ENCODE results near the gene LINGO3. TPM values are rescaled to one million over a fixed set of nuclear protein-coding genes. Genes with fewer than 3 reads are reported as not detected.

The LINGO3 gene
- total RNA-seq, 1 donor: not detected

DNA sequence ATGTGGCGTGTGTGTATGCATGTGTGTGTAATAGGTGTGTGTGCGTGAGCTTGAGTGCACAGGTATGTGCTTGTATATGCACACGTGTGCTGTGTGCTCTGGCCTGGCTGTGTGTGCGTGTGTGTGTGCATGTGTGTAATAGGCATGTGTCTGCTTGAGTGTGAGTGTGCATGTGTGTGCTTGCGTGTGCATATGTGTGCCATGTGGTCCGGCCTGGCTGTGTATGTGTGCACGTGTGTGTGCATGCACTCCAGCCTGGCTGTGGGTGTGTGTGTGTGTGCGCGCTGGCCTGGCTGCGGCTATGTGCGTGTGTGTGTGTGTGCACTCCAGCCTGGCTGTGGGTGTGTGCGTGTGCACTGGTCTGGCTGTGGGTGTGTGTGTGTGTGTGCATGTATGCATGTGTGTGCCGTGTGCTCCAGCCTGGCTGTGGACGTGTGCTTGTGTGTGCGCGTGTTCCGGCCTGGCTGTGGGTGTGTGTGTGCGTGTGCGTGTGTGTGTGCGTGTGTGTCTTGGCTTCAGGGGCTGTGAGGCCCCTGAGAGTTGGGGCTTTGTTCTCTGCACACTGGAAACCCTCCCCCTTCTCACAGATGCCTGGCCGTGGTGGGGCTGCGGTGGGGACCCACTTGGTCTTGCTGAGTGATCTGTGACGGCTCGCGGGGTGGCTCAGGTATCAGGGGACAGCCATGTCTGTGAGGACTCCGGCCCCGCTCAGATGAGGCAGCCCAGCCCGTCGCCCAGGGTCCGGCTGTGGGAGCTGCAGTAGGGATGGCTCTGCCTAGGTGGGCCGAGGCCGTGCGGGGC lies 28.8 kb upstream of the LINGO3 start:
- Histone ChIP-seq H3K79me2 (ENCODE audit: insufficient read depth, low read length) (peaks cover 60% of the 10 kb centered on the region), H3K27ac (ENCODE audit: low read depth, low read length) (no peak overlapping the region), H4K20me1 (ENCODE audit: insufficient read depth, low read length) (peaks cover 26% of the 10 kb centered on the region)

GRCh38 chr19:2335848-2336247 lies 27.9 kb upstream of the LINGO3 start:
- Histone ChIP-seq H3K79me2 (ENCODE audit: insufficient read depth, low read length) (peaks cover 69% of the 10 kb centered on the region), H3K27ac (ENCODE audit: low read depth, low read length) (no peak overlapping the region), H3K4me2 (ENCODE audit: insufficient read depth, low read length) (no peak overlapping the region), H3K4me3 (ENCODE audit: insufficient read depth, low read length) (no peak overlapping the region), H2AFZ (ENCODE audit: low read length) (no peak overlapping the region), H3K9me3 (ENCODE audit: low read depth, low read length) (no peaks in the 10 kb centered on the region), H3K36me3 (ENCODE audit: insufficient read depth, low read length) (no peaks in the 10 kb centered on the region), H3K27me3 (ENCODE audit: insufficient read depth, low read length) (no peaks in the 10 kb centered on the region), H4K20me1 (ENCODE audit: insufficient read depth, low read length) (peaks cover 33% of the 10 kb centered on the region), H3K4me1 (ENCODE audit: insufficient read depth, low read length) (no peaks in the 10 kb centered on the region)
- TF ChIP-seq, protein P1, sequence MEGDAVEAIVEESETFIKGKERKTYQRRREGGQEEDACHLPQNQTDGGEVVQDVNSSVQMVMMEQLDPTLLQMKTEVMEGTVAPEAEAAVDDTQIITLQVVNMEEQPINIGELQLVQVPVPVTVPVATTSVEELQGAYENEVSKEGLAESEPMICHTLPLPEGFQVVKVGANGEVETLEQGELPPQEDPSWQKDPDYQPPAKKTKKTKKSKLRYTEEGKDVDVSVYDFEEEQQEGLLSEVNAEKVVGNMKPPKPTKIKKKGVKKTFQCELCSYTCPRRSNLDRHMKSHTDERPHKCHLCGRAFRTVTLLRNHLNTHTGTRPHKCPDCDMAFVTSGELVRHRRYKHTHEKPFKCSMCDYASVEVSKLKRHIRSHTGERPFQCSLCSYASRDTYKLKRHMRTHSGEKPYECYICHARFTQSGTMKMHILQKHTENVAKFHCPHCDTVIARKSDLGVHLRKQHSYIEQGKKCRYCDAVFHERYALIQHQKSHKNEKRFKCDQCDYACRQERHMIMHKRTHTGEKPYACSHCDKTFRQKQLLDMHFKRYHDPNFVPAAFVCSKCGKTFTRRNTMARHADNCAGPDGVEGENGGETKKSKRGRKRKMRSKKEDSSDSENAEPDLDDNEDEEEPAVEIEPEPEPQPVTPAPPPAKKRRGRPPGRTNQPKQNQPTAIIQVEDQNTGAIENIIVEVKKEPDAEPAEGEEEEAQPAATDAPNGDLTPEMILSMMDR (IDR thresholded peaks at IDR 0.05; ENCODE audit: extremely low read depth, low read depth, low read length): no peak
- DNase-seq (ENCODE audit: insufficient read length, low spot score, missing footprints): no peak

More for the DNA sequence above, 28.8 kb upstream of the LINGO3 start:
- no peaks in the 10 kb centered on the region for H3K4me1 ChIP-seq (ENCODE audit: insufficient read depth, low read length)
- no peak for DNase-seq (ENCODE audit: insufficient read length, low spot score, missing footprints)
- H2AFZ ChIP-seq (ENCODE audit: low read length): no peak overlapping the region
- no peaks in the 10 kb centered on the region for H3K36me3 ChIP-seq (ENCODE audit: insufficient read depth, low read length)
- TF ChIP-seq, protein P1 (IDR thresholded peaks at IDR 0.05; ENCODE audit: extremely low read depth, low read depth, low read length): no peak
- H3K4me3 ChIP-seq (ENCODE audit: insufficient read depth, low read length): no peak overlapping the region
- no peaks in the 10 kb centered on the region for H3K27me3 ChIP-seq (ENCODE audit: insufficient read depth, low read length)
- no peaks in the 10 kb centered on the region for H3K9me3 ChIP-seq (ENCODE audit: low read depth, low read length)
- H3K4me2 ChIP-seq (ENCODE audit: insufficient read depth, low read length): no peak overlapping the region

DNA sequence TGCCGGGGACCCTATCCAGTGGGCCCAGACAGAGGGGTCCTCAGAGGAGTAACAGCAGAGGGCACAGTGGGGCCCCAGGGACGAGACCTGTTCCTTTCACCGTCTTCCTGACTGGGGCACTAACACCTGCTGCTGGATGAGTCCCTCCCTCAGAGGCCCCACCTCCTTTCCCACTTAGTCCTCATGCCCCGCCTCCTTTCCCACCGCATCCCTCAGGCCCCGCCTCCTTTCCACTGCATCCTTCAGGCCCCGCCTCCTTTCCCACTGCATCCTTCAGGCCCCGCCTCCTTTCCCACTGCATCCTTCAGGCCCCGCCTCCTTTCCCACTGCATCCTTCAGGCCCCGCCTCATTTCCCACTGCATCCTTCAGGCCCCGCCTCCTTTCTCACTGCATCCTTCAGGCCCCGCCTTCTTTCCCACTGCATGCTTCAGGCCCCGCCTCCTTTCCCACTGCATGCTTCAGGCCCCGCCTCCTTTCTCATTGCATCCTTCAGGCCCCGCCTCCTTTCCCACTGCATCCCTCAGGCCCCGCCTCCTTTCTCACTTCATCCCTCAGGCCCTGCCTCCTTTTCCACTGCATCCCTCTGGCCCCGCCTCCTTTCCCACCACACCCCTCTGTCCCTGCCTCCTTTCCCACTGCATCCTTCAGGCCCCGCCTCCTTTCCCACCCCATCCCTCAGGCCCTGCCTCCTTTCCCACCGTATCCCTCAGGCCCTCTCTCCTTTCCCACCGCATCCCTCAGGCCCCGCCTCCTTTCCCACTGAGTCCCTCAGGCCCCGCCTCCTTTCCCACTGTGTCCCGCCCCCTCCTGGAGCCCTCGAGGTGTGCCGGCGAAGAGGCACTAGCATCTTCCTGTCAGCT lies 27.3 kb upstream of the LINGO3 start:
- DNase-seq (ENCODE audit: insufficient read length, low spot score, missing footprints): no peak
- Histone ChIP-seq H3K27ac (ENCODE audit: low read depth, low read length) (no peak overlapping the region), H3K36me3 (ENCODE audit: insufficient read depth, low read length) (no peaks in the 10 kb centered on the region), H4K20me1 (ENCODE audit: insufficient read depth, low read length) (peaks cover 34% of the 10 kb centered on the region), H3K9me3 (ENCODE audit: low read depth, low read length) (no peaks in the 10 kb centered on the region), H2AFZ (ENCODE audit: low read length) (no peak overlapping the region), H3K79me2 (ENCODE audit: insufficient read depth, low read length) (peaks cover 75% of the 10 kb centered on the region), H3K4me2 (ENCODE audit: insufficient read depth, low read length) (no peak overlapping the region), H3K27me3 (ENCODE audit: insufficient read depth, low read length) (no peaks in the 10 kb centered on the region), H3K4me1 (ENCODE audit: insufficient read depth, low read length) (no peaks in the 10 kb centered on the region), H3K4me3 (ENCODE audit: insufficient read depth, low read length) (no peak overlapping the region)
- TF ChIP-seq, protein P1 (IDR thresholded peaks at IDR 0.05; ENCODE audit: extremely low read depth, low read depth, low read length): no peak

DNA sequence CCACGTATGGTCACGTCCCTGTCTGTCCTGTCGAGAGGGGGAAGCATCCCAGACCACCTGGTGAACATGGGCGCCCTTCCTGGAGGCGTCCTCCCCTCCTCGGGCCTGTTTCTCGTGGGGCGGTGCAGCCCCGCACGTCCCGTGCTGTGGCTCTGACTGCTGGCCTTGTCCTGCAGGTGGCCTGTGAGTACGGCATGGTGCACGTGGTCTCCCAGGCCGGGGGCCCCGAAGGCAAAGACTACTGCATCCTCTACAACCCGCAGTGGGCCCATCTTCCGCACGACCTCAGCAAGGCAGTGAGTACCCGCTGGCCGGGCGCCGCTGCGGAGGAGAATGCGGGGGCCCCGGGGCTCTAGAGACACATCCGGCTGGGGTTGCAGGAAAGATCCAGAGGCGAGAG lies 26.5 kb upstream of the LINGO3 start:
- H3K4me2 ChIP-seq (ENCODE audit: insufficient read depth, low read length): no peak overlapping the region
- H3K27ac ChIP-seq (ENCODE audit: low read depth, low read length): no peak overlapping the region
- H3K36me3 ChIP-seq (ENCODE audit: insufficient read depth, low read length): no peaks in the 10 kb centered on the region
- no peaks in the 10 kb centered on the region for H3K9me3 ChIP-seq (ENCODE audit: low read depth, low read length)
- TF ChIP-seq, protein P1 (IDR thresholded peaks at IDR 0.05; ENCODE audit: extremely low read depth, low read depth, low read length): no peak
- H2AFZ ChIP-seq (ENCODE audit: low read length): no peak overlapping the region
- H3K27me3 ChIP-seq (ENCODE audit: insufficient read depth, low read length): no peaks in the 10 kb centered on the region
- H3K4me1 ChIP-seq (ENCODE audit: insufficient read depth, low read length): peaks cover 4% of the 10 kb centered on the region
- H4K20me1 ChIP-seq (ENCODE audit: insufficient read depth, low read length): peaks cover 37% of the 10 kb centered on the region
- peaks cover 81% of the 10 kb centered on the region for H3K79me2 ChIP-seq (ENCODE audit: insufficient read depth, low read length)
- DNase-seq (ENCODE audit: insufficient read length, low spot score, missing footprints): no peak
- H3K4me3 ChIP-seq (ENCODE audit: insufficient read depth, low read length): no peak overlapping the region

Data from osteoblast (primary cell).